ENCODE results near the gene AKT1S1.
A peak's percentile ranks its signal among the peaks of the same experiment; 100 is the strongest.

DNA sequence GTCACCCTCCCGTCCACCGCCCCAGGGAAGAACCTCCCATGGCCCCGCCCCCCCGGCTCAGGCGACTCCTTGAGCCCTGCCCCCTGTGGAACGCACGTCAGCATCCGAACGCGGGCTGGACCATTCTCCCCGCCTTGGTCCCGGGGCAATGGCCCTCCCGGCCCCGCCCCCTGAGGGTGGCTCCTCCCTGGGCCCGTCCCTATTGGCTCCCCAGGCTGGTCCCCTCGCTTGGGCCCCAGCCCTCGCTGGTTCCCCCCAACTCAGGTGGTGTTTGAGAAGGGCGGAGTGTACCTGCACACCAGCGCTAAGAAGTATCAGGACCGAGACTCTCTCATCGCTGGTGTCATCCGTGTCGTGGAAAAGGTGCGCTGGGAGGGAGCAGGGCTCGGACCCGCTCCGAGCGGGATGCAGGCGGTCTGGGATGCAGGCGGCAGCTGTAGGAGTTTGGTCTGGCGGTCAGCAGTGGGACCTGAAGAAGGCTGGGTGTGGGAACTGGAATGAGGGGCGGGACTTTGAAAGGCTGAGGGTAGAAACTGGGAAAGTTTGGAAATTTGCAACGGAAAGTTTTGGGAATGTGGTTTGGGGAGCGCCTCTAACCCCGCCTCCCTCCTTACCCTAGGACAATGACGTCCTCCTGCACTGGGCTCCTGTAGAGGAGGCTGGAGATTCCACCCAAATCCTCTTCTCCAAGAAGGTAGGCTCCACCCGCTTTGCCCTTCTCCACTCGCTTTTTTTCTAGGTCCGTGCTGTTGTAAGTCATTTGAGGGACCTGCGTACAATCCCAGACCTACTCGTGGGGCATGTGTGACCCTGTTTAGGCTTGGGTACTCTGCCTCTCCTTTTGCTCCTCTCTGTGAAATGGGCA is 956 bp upstream of the AKT1S1 start:
- TF ChIP-seq, protein P1, sequence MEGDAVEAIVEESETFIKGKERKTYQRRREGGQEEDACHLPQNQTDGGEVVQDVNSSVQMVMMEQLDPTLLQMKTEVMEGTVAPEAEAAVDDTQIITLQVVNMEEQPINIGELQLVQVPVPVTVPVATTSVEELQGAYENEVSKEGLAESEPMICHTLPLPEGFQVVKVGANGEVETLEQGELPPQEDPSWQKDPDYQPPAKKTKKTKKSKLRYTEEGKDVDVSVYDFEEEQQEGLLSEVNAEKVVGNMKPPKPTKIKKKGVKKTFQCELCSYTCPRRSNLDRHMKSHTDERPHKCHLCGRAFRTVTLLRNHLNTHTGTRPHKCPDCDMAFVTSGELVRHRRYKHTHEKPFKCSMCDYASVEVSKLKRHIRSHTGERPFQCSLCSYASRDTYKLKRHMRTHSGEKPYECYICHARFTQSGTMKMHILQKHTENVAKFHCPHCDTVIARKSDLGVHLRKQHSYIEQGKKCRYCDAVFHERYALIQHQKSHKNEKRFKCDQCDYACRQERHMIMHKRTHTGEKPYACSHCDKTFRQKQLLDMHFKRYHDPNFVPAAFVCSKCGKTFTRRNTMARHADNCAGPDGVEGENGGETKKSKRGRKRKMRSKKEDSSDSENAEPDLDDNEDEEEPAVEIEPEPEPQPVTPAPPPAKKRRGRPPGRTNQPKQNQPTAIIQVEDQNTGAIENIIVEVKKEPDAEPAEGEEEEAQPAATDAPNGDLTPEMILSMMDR (IDR thresholded peaks at IDR 0.05) = peak in 1 of 4 experiments; percentile 20
- no peak for TF ChIP-seq POLR2A (IDR thresholded peaks at IDR 0.05)
